Gastrocnemius medialis (tissue), 4 donors: ENCODE results near the gene MAPKAPK5.

ENCODE experiments used
- CTCF ChIP-seq, 5 experiments: fragments of 450-650 bp in 3 of 5; fragments of 200-600 bp in 2 of 5; sonication (generic) in 2 of 5; IDR thresholded peaks in 4 of 5; conservative IDR thresholded peaks in 1 of 5; 1 replicate in 4 of 5; 2 replicates in 1 of 5; pipeline ENCODE4 v1.5.1; 2016 to 2019; ENCODE audit warnings: antibody characterized with exemption in 5 of 5, mild to moderate bottlenecking in 3 of 5, moderate library complexity in 3 of 5
- POLR2A ChIP-seq, 2 donors: fragments of 450-650 bp; IDR thresholded peaks; one replicate each; pipeline ENCODE4 v1.6.1; 2017; ENCODE audit warnings: antibody characterized with exemption in 2 of 2, mild to moderate bottlenecking in 2 of 2, moderate library complexity in 2 of 2

DNA sequence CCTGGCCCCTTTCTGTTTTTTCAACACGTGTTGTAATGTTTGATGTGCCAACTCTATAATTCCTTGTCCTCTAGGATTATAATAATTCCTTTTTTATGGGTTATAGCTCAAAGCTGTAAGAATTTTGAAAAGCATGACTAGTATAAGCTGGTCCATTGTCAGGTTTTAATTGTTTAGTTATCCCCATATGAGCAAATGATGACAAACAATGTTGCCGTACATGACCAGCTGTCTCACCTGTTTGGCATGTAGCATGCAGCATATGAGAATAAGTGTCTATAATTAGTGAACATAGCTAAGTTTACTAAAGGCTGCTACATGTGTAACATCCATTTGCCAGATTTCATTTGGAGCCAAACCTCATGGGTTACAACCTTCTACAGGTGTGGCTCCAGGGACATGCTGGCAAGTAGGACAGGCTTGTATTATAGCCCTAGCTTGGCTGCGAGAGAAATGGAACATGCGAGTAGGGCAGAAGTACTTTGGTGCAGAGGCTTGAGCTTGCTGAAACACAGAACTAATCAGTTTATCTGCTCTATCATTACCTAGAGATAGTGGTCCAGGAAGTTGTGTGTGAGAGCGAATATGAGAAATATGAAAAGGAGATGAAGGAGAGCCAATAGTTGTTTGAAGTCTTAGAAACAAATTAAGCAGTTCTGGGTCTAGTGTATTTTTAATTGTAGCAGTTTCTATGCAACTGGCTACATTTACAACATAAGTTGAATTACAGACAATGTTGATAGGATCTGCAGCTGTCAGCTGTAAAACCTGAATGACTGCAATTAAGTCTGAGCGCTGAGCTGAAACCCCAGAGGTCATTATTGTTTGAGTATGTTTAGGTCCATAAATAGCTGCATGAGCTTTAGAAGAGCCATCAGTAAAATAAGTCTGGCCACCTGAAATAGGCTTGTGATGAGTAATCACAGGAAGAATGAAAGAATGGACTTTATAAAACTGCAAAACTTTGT, 22.6 kb upstream of the MAPKAPK5 start:
- TF ChIP-seq CTCF (IDR thresholded peaks at IDR 0.05 in 4 of 5, conservative IDR thresholded peaks at IDR 0.05 in 1 of 5) (no peak), POLR2A (IDR thresholded peaks at IDR 0.05) (no peak)
